IMR-90 (cell line): ENCODE data around the gene TMTC1. TPM values are rescaled to one million over a fixed set of nuclear protein-coding genes. Genes with fewer than 3 reads are reported as not detected.

ENCODE experiments used
- ATAC-seq: fragments of 200-7000 bp; cut with Tn5 transposase; 2 replicates; pipeline ENCODE4 v1.9.1; 2020; ENCODE audit warnings: low read depth, mild to moderate bottlenecking, moderate library complexity
- BruUV-seq: library from RNA; stranded (reverse); fragments of 400-500 nt; replicated peaks from 2 replicates; lab custom pipeline; 2021; lab: Mats Ljungman, UMichigan
- CTCF ChIA-PET: fragments of 300-600 bp; formaldehyde crosslinking; extraction: SDS; loops from one replicate; lab custom pipeline; 2021; ENCODE audit warnings: antibody characterized with exemption; lab: Yijun Ruan, JAX
- POLR2A ChIA-PET: fragments of 300-600 bp; sonication (Branson Sonifier 250); formaldehyde crosslinking; loops from one replicate; lab custom pipeline; 2022; ENCODE audit warnings: antibody characterized with exemption; ENCODE audit not compliant: unreplicated experiment; lab: Charles Lee
- DNase-seq: peaks from one replicate; pipeline ENCODE4 v3.0.0; 2013
- H2AFZ ChIP-seq: replicated peaks from 2 replicates; pipeline ENCODE3; 2013; ENCODE audit warnings: low read length, mild to moderate bottlenecking; ENCODE audit not compliant: poor library complexity
- H2AK5ac ChIP-seq: 2 replicates; pipeline ENCODE4 v1.6.1; 2013; ENCODE audit warnings: low read depth, low read length, inconsistent platforms
- H2AK9ac ChIP-seq: replicated peaks from 2 replicates; pipeline ENCODE3; 2013; ENCODE audit warnings: mild to moderate bottlenecking, low read depth, low read length, moderate library complexity; ENCODE audit not compliant: poor library complexity
- H2BK120ac ChIP-seq: 2 replicates; pipeline ENCODE4 v1.6.1; 2013; ENCODE audit warnings: low read depth, low read length, inconsistent platforms
- H2BK15ac ChIP-seq: 3 replicates; pipeline ENCODE4 v1.6.1; 2013; ENCODE audit warnings: low read depth, low read length, inconsistent platforms
- H2BK20ac ChIP-seq: 2 replicates; pipeline ENCODE4 v1.6.1; 2013; ENCODE audit warnings: low read depth, mild to moderate bottlenecking, inconsistent platforms, low read length, moderate library complexity
- H2BK5ac ChIP-seq: 2 replicates; pipeline ENCODE4 v1.6.1; 2013; ENCODE audit warnings: mild to moderate bottlenecking, low read depth, low read length, inconsistent platforms; ENCODE audit not compliant: poor library complexity, severe bottlenecking
- H3K14ac ChIP-seq: replicated peaks from 2 replicates; pipeline ENCODE4 v1.6.1; 2013; ENCODE audit warnings: low read depth, low read length, inconsistent platforms
- H3K18ac ChIP-seq: 2 replicates; pipeline ENCODE4 v1.6.1; 2013; ENCODE audit warnings: low read depth, low read length, control low read depth
- H3K23ac ChIP-seq: 2 replicates; pipeline ENCODE4 v1.6.1; 2013; ENCODE audit warnings: low read depth, low read length, inconsistent platforms
- H3K27ac ChIP-seq: 2 replicates; pipeline ENCODE4 v1.5.1; 2013; ENCODE audit warnings: mild to moderate bottlenecking, control low read depth, low read length; ENCODE audit not compliant: insufficient read depth
- H3K27me3 ChIP-seq: 2 replicates; pipeline ENCODE4 v1.6.1; 2013; ENCODE audit warnings: low read length; ENCODE audit not compliant: control insufficient read depth, insufficient read depth
- H3K36me3 ChIP-seq: 2 replicates; pipeline ENCODE4 v1.6.1; 2013; ENCODE audit warnings: low read length, mixed read lengths; ENCODE audit not compliant: control insufficient read depth, insufficient read depth
- H3K4ac ChIP-seq: 2 replicates; pipeline ENCODE4 v1.6.1; 2013; ENCODE audit warnings: low read depth, low read length, inconsistent platforms
- H3K4me1 ChIP-seq: 2 replicates; pipeline ENCODE4 v1.6.1; 2013; ENCODE audit warnings: low read length, mixed read lengths; ENCODE audit not compliant: control insufficient read depth, insufficient read depth
- H3K4me2 ChIP-seq: 2 replicates; pipeline ENCODE4 v1.6.1; 2013; ENCODE audit warnings: low read depth, mild to moderate bottlenecking, control low read depth, low read length, moderate library complexity
- H3K4me3 ChIP-seq: 2 replicates; pipeline ENCODE4 v1.5.1; 2013; ENCODE audit warnings: low read depth, mild to moderate bottlenecking, control low read depth, low read length, moderate library complexity; ENCODE audit not compliant: insufficient read depth
- H3K56ac ChIP-seq: 2 replicates; pipeline ENCODE4 v1.6.1; 2013; ENCODE audit warnings: low read length, inconsistent platforms; ENCODE audit not compliant: insufficient read depth; ENCODE audit errors: extremely low read depth
- H3K79me1 ChIP-seq, 2 experiments: 2 replicates each; pipeline ENCODE4 v1.6.1; 2013; ENCODE audit warnings: low read length in 2 of 2, inconsistent platforms in 1 of 2, low read depth in 1 of 2
- H3K9ac ChIP-seq: 2 replicates; pipeline ENCODE4 v1.6.1; 2013; ENCODE audit warnings: low read depth, low read length, control low read depth
- H3K9me1 ChIP-seq: 2 replicates; pipeline ENCODE4 v1.6.1; 2013; ENCODE audit warnings: low read length, inconsistent platforms; ENCODE audit not compliant: insufficient read depth
- H3K9me3 ChIP-seq: 2 replicates; pipeline ENCODE4 v1.6.1; 2013; ENCODE audit warnings: low read length; ENCODE audit not compliant: control insufficient read depth, insufficient read depth
- H4K20me1 ChIP-seq: 2 replicates; pipeline ENCODE4 v1.6.1; 2013; ENCODE audit warnings: low read length, inconsistent platforms; ENCODE audit not compliant: insufficient read depth
- H4K5ac ChIP-seq: 2 replicates; pipeline ENCODE4 v1.6.1; 2013; ENCODE audit warnings: mild to moderate bottlenecking, low read depth, low read length, control low read depth
- H4K8ac ChIP-seq, 2 experiments: 2 replicates each; pipeline ENCODE4 v1.6.1; 2013; ENCODE audit warnings: low read depth in 2 of 2, low read length in 2 of 2, control low read depth in 1 of 2, inconsistent platforms in 1 of 2
- H4K91ac ChIP-seq: 2 replicates; pipeline ENCODE4 v1.6.1; 2013; ENCODE audit warnings: low read depth, low read length, inconsistent platforms; ENCODE audit not compliant: insufficient read depth
- BHLHE40 ChIP-seq: fragments of 150-350 bp; IDR thresholded peaks from 2 replicates; pipeline ENCODE4 v1.6.1; 2016; ENCODE audit warnings: mild to moderate bottlenecking, low read depth, low read length
- CEBPB ChIP-seq: IDR thresholded peaks from 2 replicates; pipeline ENCODE4 v1.6.1; 2012; ENCODE audit warnings: low read depth, low read length, improper control_type of control experiment
- CHD1 ChIP-seq: IDR thresholded peaks from 2 replicates; pipeline ENCODE4 v1.6.1; 2012; ENCODE audit warnings: low read depth, low read length, improper control_type of control experiment
- CTCF ChIP-seq: conservative IDR thresholded peaks from 2 replicates; pipeline ENCODE4 v1.5.1; 2012; ENCODE audit warnings: mild to moderate bottlenecking, low read depth, low read length, improper control_type of control experiment
- ELK1 ChIP-seq: fragments of 150-350 bp; IDR thresholded peaks from 2 replicates; pipeline ENCODE4 v1.6.1; 2016; ENCODE audit warnings: low read depth, mild to moderate bottlenecking, low read length, moderate library complexity, borderline replicate concordance
- FOS ChIP-seq: fragments of 150-350 bp; IDR thresholded peaks from 2 replicates; pipeline ENCODE4 v1.6.1; 2016; ENCODE audit warnings: low read depth, low read length
- MAFK ChIP-seq: IDR thresholded peaks from 2 replicates; pipeline ENCODE4 v1.6.1; 2012; ENCODE audit warnings: low read depth, low read length, improper control_type of control experiment
- MAZ ChIP-seq: IDR thresholded peaks from 2 replicates; pipeline ENCODE4 v1.6.1; 2012; ENCODE audit warnings: low read depth, mild to moderate bottlenecking, low read length, improper control_type of control experiment, moderate library complexity, borderline replicate concordance
- MXI1 ChIP-seq: IDR thresholded peaks from 2 replicates; pipeline ENCODE4 v1.6.1; 2012; ENCODE audit warnings: low read depth, mild to moderate bottlenecking, low read length, moderate library complexity, borderline replicate concordance
- NFE2L2 ChIP-seq: fragments of 150-350 bp; IDR thresholded peaks from 2 replicates; pipeline ENCODE4 v1.6.1; 2016; ENCODE audit warnings: low read depth, mild to moderate bottlenecking, low read length
- POLR2A ChIP-seq: IDR thresholded peaks from 2 replicates; pipeline ENCODE4 v1.6.1; 2012; ENCODE audit warnings: mild to moderate bottlenecking, low read depth, low read length
- RAD21 ChIP-seq: IDR thresholded peaks from 2 replicates; pipeline ENCODE4 v1.6.1; 2012; ENCODE audit warnings: low read length, improper control_type of control experiment
- RCOR1 ChIP-seq: IDR thresholded peaks from 2 replicates; pipeline ENCODE4 v1.6.1; 2012; ENCODE audit warnings: mild to moderate bottlenecking, low read length, improper control_type of control experiment; ENCODE audit not compliant: insufficient replicate concordance
- RFX5 ChIP-seq: IDR thresholded peaks from 2 replicates; pipeline ENCODE4 v1.8.0; 2012; ENCODE audit warnings: low read depth, mild to moderate bottlenecking, low read length, moderate library complexity
- SMC3 ChIP-seq: fragments of 150-350 bp; IDR thresholded peaks from 2 replicates; pipeline ENCODE4 v1.6.1; 2016; ENCODE audit warnings: low read depth, mild to moderate bottlenecking, antibody characterized with exemption, low read length, moderate library complexity
- USF2 ChIP-seq: fragments of 150-350 bp; IDR thresholded peaks from 2 replicates; pipeline ENCODE4 v1.6.1; 2017; ENCODE audit warnings: mild to moderate bottlenecking, antibody characterized with exemption, low read length, low read depth
- WGBS, 2 experiments: methylation state at CpG; one replicate each; pipeline versions ENCODE4 v1.1.5 to v1.1.7; 2013; ENCODE audit warnings: missing lambda C conversion rate in 2 of 2; ENCODE audit not compliant: insufficient read length in 1 of 2; ENCODE audit errors: extremely low coverage in 2 of 2; 5-methylcytosine and 5-hydroxymethylcytosine counted together
- dilution Hi-C: fragments of 300-500 bp; cut with HindIII; formaldehyde crosslinking; loops from one replicate; pipeline ENCODE4 v1.14.3; 2018; ENCODE audit warnings: low sequenced_read_pairs; ENCODE audit not compliant: unreplicated experiment
- in situ Hi-C: fragments of 300-500 bp; cut with MboI; formaldehyde crosslinking; loops from 3 replicates; pipeline ENCODE4 v1.14.3; 2019; ENCODE audit warnings: low sequenced_read_pairs, inconsistent platforms, mixed read lengths
- intact Hi-C: fragments of 100-400 bp; cut with micrococcal nuclease; formaldehyde crosslinking; loops from 2 replicates; pipeline ENCODE4 v1.10.0; 2022
- polyA plus RNA-seq, 3 experiments: library from polyadenylated mRNA; depleted of rRNA; stranded (reverse); fragments of >200 nt; gene quantifications; 2 replicates each; pipeline ENCODE4 v1.2.3, GENCODE V29; 2012; ENCODE audit warnings: low replicate concordance in 1 of 3
- total RNA-seq: library from RNA; depleted of rRNA; stranded (reverse); fragments of >200 nt; gene quantifications from 2 replicates; pipeline ENCODE4 v1.2.3, GENCODE V29; 2012

TMTC1 gene
- total and polyA plus RNA-seq, 2 of the 4 experiments (the other 2 are of a cell fraction) = 12.5 to 36.4 TPM

GRCh38 chr12:29574500-29574899, 209.2 kb downstream of the TMTC1 start:
- BruUV-seq = no TSS peak

More at GRCh38 chr12:29574500-29574899, 209.2 kb downstream of the TMTC1 start:
- Histone ChIP-seq H3K9me3 (no peaks in the 10 kb centered on the region), H4K91ac (no peak overlapping the region), H2BK5ac (no peak overlapping the region), H3K4me1 (peaks cover 5% of the 10 kb centered on the region), H3K4me2 (no peak overlapping the region), H3K79me1 (peaks cover 0 to 5% of the 10 kb centered on the region in 2 experiments; a peak in 1 of 4 replicates), H2BK15ac (no peak overlapping the region), H2AK5ac (no peak overlapping the region), H3K18ac (no peak overlapping the region), H3K4ac (no peak overlapping the region), H3K9ac (no peak overlapping the region), H4K20me1 (no peaks in the 10 kb centered on the region), H2BK20ac (peak overlapping the region; percentile 8; the same call in 1 of the 2 replicates), H3K14ac (no peak overlapping the region), H3K36me3 (peaks cover 13% of the 10 kb centered on the region), H4K5ac (no peak overlapping the region), H3K27ac (no peak overlapping the region), H3K23ac (no peak overlapping the region), H3K56ac (no peak overlapping the region), H2AFZ (no peak overlapping the region), H3K4me3 (no peak overlapping the region), H3K27me3 (no peaks in the 10 kb centered on the region), H2BK120ac (no peak overlapping the region), H3K9me1 (peaks cover 8% of the 10 kb centered on the region; the same call in 1 of the 2 replicates), H2AK9ac (no peak overlapping the region), H4K8ac (no peak overlapping the region)
- DNase-seq (no peak), ATAC-seq (no peak)
- dilution Hi-C loops = no loop called here
- WGBS, 2 experiments = 59% methylated on average over 2 of the region's 4 CpGs; no CpG with 5 or more reads in 1 of the 2 experiments
- POLR2A ChIA-PET = no interaction called here
- intact Hi-C loops = no loop called here
- CTCF ChIA-PET = no interaction called here
- TF ChIP-seq CTCF = no peak
- no peak for TF ChIP-seq RFX5
- TF ChIP-seq CHD1 = no peak
- TF ChIP-seq USF2 = no peak
- no peak for TF ChIP-seq BHLHE40
- no peak for TF ChIP-seq RAD21
- no peak for TF ChIP-seq MXI1
- no peak for TF ChIP-seq RCOR1
- TF ChIP-seq CEBPB = no peak
- no peak for TF ChIP-seq MAFK
- no peak for TF ChIP-seq ELK1
- TF ChIP-seq MAZ = no peak
- no peak for TF ChIP-seq NFE2L2
- no peak for TF ChIP-seq POLR2A
- no peak for TF ChIP-seq SMC3
- TF ChIP-seq FOS = no peak
- in situ Hi-C loops = no loop called here
